C4-2B (cell line): Measurements from ENCODE around the gene SLC2A3.
"Not testable (repeated sequence)": the region's sequence is repeated elsewhere in the genome, so short reads cannot be mapped to it uniquely, and the experiment has no call there.

ENCODE experiments used
- ZFX ChIP-seq: fragments of 450-650 bp; IDR thresholded peaks from 2 replicates; pipeline ENCODE4 v1.6.1; 2017
- TF ChIP-seq, protein P1 (sequence below): fragments of 450-650 bp; conservative IDR thresholded peaks from 2 replicates; pipeline ENCODE4 v1.5.1; 2017; ENCODE audit warnings: mild to moderate bottlenecking

- TF ChIP-seq, protein P1, sequence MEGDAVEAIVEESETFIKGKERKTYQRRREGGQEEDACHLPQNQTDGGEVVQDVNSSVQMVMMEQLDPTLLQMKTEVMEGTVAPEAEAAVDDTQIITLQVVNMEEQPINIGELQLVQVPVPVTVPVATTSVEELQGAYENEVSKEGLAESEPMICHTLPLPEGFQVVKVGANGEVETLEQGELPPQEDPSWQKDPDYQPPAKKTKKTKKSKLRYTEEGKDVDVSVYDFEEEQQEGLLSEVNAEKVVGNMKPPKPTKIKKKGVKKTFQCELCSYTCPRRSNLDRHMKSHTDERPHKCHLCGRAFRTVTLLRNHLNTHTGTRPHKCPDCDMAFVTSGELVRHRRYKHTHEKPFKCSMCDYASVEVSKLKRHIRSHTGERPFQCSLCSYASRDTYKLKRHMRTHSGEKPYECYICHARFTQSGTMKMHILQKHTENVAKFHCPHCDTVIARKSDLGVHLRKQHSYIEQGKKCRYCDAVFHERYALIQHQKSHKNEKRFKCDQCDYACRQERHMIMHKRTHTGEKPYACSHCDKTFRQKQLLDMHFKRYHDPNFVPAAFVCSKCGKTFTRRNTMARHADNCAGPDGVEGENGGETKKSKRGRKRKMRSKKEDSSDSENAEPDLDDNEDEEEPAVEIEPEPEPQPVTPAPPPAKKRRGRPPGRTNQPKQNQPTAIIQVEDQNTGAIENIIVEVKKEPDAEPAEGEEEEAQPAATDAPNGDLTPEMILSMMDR: not testable (repeated sequence)
- not testable (repeated sequence) for TF ChIP-seq ZFX
These were observed 14.4 kb upstream of the SLC2A3 start for GRCh38 chr12:7950230-7950943.
